GM15510 (cell line): ENCODE measurements around the gene TPPP.

ENCODE experiments used
- POLR2A ChIP-seq: IDR thresholded peaks from 3 replicates; pipeline ENCODE4 v1.6.1; 2011; ENCODE audit warnings: borderline replicate concordance; ENCODE audit not compliant: insufficient read length; ENCODE audit errors: extremely low read depth

The TPPP gene

GRCh38 chr5:621341-621761 lies 71.8 kb downstream of the TPPP start:
- no peak for TF ChIP-seq POLR2A

- TF ChIP-seq POLR2A, result no peak
Measured at GRCh38 chr5:620586-621180, 72.5 kb downstream of the TPPP start.

GRCh38 chr5:620152-620551 lies 73.0 kb downstream of the TPPP start:
- TF ChIP-seq POLR2A, result no peak

GRCh38 chr5:619444-619843 lies 73.7 kb downstream of the TPPP start:
- TF ChIP-seq POLR2A, result no peak

- TF ChIP-seq POLR2A, result no peak
Measured at GRCh38 chr5:618450-618849, 74.7 kb downstream of the TPPP start.

GRCh38 chr5:617896-618295 lies 75.3 kb downstream of the TPPP start:
- no peak for TF ChIP-seq POLR2A

- no peak for TF ChIP-seq POLR2A
Measured at GRCh38 chr5:616484-617039, 76.6 kb downstream of the TPPP start.

GRCh38 chr5:612498-613424 lies 80.4 kb downstream of the TPPP start:
- no peak for TF ChIP-seq POLR2A

GRCh38 chr5:611731-612486 lies 81.2 kb downstream of the TPPP start, which contains the start of gene CEP72:
Gene CEP72, plus strand, starts transcription at chr5:612340. Its CDS starts 22 bp downstream, at chr5:612362.
- peak; percentile 80 for TF ChIP-seq POLR2A

GRCh38 chr5:610744-611730 lies 82.1 kb downstream of the TPPP start:
- no peak for TF ChIP-seq POLR2A

- TF ChIP-seq POLR2A, result no peak
Measured at GRCh38 chr5:610011-610743, 83.0 kb downstream of the TPPP start.
